Activated naive CD8-positive, alpha-beta T cell treated with anti-CD3 and anti-CD28 coated beads, Interleukin-2, amount 50 U/mL, for 24 hours (primary cell): ENCODE data around the gene PDLIM1.
A peak's percentile ranks its signal among the peaks of the same experiment; 100 is the strongest.

Source experiments
- ATAC-seq: fragments of 150-1000 bp; cut with Tn5 transposase; one replicate; pipeline ENCODE4 v1.10.0; 2021
- DNase-seq: peaks from one replicate; pipeline ENCODE4 v3.0.0; 2021
- H3K27ac Mint-ChIP-seq: one replicate; pipeline ENCODE4 v1.8.0; 2021; ENCODE audit warnings: mild to moderate bottlenecking, mixed read lengths
- H3K27me3 Mint-ChIP-seq: one replicate; pipeline ENCODE4 v1.8.0; 2021; ENCODE audit warnings: mixed read lengths
- H3K36me3 Mint-ChIP-seq: one replicate; pipeline ENCODE4 v1.8.0; 2021; ENCODE audit warnings: low read depth, mixed read lengths
- H3K4me1 Mint-ChIP-seq: one replicate; pipeline ENCODE4 v1.8.0; 2021; ENCODE audit warnings: mixed read lengths
- H3K4me3 Mint-ChIP-seq: one replicate; pipeline ENCODE4 v1.8.0; 2021; ENCODE audit warnings: mild to moderate bottlenecking, moderate library complexity, mixed read lengths
- H3K9me3 Mint-ChIP-seq: one replicate; pipeline ENCODE4 v1.8.0; 2021; ENCODE audit warnings: mixed read lengths

Gene PDLIM1

DNA sequence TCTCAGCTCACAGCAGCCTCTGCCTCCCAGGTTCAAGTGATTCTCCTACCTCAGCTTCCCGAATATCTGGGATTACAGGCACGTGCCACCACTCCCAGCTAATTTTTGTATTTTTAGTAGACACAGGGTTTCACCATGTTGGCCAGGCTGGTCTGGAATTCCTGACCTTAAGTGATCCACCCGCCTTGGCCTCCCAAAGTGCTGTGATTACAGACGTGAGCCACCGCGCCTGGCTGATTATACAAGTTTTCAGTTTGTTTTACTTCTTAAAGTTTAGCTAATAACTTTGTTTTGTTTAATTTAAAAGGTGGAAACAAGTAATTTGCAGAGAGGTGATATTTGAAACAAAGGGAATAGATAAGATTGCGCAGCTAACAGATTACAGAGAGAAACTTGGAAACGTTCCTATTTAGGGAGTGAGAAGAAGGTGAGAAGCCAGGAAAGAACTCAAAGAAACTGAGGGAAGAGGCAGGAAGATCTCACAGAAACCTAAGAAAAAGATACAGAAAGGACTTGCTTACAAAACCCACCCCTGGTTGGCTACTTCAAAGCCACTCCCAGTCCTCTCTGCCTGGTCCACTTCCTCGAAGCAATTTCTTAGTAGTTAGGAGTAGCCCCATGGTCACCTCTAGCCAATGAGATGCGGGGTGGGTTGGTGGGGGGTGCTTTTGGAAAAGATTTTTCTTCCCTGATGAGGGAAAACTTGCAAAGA is 15.0 kb upstream of the PDLIM1 start:
- ATAC-seq (no peak), DNase-seq (no peak)
- Mint-ChIP-seq H3K27me3 (peaks cover 4% of the 10 kb centered on the region), H3K27ac (no peak overlapping the region), H3K9me3 (no peaks in the 10 kb centered on the region), H3K4me1 (peaks cover 10% of the 10 kb centered on the region), H3K4me3 (no peak overlapping the region), H3K36me3 (no peaks in the 10 kb centered on the region)

DNA sequence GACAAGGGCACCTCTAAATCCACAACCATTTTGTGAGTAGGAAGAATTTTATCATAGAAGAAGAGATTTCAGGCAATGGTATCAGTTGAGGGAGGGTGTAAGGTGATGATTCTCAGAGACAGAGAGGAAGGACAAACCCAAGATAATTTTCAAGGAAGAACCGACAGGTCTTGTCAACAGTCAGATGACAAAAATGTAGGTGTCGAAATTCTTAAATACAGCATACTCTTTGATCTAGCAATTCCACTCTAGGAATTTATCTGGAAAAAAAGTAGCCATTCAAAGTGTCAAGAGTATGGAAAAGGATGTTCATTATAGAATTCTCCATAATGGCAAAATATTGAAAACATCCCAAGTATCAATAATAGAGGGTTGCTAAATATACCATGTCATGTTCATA is 14.2 kb upstream of the PDLIM1 start:
- H3K4me1 Mint-ChIP-seq: peaks cover 7% of the 10 kb centered on the region
- peaks cover 4% of the 10 kb centered on the region for H3K27me3 Mint-ChIP-seq
- H3K27ac Mint-ChIP-seq: no peak overlapping the region
- no peak for ATAC-seq
- H3K36me3 Mint-ChIP-seq: no peaks in the 10 kb centered on the region
- DNase-seq: no peak
- H3K9me3 Mint-ChIP-seq: no peaks in the 10 kb centered on the region
- H3K4me3 Mint-ChIP-seq: no peak overlapping the region

DNA sequence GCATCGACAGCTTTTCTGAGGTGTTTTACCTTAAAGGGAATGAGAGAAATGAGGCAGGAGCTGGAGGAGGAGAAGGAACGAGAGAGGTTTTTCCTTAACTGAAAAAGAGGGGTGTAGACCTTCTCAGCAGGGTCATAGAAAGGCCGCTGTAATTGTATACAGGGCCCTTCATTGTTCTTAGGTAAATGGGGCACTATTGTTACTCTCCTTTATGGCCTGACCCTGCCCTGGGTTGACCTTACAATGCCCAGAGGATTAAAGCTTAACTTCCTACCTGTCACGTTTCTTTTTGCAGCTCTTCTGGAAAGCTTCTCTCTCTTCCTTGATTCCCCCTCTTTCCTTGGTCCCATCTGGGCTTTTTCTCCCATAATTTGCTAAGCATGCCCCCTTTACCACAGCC is 13.7 kb upstream of the PDLIM1 start:
- Mint-ChIP-seq H3K27me3 (peaks cover 4% of the 10 kb centered on the region), H3K27ac (no peak overlapping the region), H3K36me3 (no peaks in the 10 kb centered on the region), H3K4me1 (peaks cover 7% of the 10 kb centered on the region), H3K4me3 (no peak overlapping the region), H3K9me3 (no peaks in the 10 kb centered on the region)
- no peak for ATAC-seq
- DNase-seq: no peak

DNA sequence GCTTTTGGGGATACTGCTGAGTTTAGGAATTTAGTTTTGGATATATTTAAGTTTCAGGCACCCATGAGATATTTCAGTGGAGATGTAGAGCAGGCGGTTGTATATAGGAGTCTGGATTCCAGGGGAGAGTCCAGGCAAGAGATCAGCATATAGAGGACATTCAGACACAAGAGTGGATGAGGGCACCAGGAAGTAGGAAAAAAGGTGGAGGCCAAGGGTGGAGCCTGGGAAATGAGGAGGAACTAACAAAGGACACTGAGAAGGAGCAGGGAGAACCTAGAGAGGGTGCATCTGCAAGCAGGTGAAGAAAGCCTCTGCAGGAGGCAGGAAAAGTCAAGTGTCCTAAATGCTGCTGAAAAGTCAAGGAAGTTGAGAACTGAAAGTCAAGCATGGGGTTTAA is 13.1 kb upstream of the PDLIM1 start:
- Mint-ChIP-seq H3K27me3 (peaks cover 4% of the 10 kb centered on the region), H3K27ac (no peak overlapping the region), H3K9me3 (no peaks in the 10 kb centered on the region), H3K4me1 (peaks cover 7% of the 10 kb centered on the region), H3K4me3 (no peak overlapping the region), H3K36me3 (no peaks in the 10 kb centered on the region)
- DNase-seq (no peak), ATAC-seq (no peak)

DNA sequence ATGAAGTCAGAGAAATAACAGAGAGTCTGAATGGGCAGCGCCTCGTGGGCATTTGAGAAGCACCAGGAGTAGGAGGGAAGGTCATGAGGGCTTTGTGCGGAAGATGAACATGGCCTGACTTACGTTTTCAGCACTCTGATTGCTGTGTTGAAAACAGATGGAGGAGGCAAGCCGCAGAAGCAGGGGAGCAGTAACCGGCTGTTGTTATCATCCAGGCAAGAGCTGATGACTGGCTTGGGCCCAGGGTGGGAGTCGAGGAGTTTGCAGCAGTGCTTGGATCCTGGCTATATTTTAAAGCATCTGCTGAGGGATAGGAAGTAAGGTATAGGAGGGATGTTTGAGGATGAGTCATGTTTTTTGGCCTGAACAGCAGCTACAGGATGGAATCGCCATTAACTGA is 12.7 kb upstream of the PDLIM1 start:
- no peak overlapping the region for H3K4me3 Mint-ChIP-seq
- H3K36me3 Mint-ChIP-seq: no peaks in the 10 kb centered on the region
- no peak for DNase-seq
- H3K27ac Mint-ChIP-seq: no peak overlapping the region
- H3K27me3 Mint-ChIP-seq: peaks cover 4% of the 10 kb centered on the region
- H3K9me3 Mint-ChIP-seq: no peaks in the 10 kb centered on the region
- H3K4me1 Mint-ChIP-seq: peaks cover 4% of the 10 kb centered on the region
- no peak for ATAC-seq

DNA sequence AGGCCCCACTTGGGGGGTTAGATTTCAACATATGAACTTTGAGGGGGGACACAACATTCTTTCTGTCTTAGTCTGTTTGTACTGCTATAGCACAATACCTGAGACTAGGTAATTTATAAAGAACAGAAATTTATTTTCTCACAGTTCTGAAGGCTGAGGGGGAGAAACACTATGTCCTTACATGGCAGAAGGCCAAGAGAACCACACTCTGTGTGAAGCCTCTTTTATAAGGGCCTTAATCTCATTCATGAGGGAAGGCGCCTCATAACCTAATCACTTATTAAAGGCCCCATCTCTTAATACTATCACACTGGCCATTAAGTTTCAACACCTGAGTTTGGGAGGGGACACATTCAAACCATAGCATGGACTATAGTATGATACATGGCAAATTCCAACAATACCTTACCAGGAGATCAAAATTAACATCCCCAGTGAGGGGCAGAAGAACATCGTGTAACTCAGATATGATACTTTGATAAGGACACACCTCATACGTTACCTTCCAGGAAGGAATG is 9.3 kb upstream of the PDLIM1 start:
- H3K27me3 Mint-ChIP-seq: peaks cover 5% of the 10 kb centered on the region

DNA sequence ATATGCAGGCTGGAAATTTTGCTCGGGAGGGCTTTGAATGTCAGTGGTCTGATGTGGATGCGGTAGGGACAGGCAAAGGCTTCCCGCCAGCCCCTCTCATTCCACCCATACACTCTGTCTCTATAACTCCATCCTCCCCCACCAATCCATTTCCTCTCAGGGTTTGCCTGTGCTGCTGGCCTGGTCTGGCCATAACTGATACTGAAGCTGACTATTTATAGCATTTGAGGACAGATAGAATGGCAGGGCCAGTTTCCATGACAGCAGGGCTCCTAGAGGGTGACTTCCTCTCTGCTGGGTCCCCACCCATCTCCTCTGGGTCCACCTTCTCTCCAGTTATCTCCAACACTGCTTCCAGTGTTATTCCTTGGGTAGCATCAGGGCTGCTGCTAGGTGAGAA is 6.6 kb upstream of the PDLIM1 start:
- H3K4me3 Mint-ChIP-seq: no peak overlapping the region
- H3K36me3 Mint-ChIP-seq: no peaks in the 10 kb centered on the region
- peaks cover 12% of the 10 kb centered on the region for H3K4me1 Mint-ChIP-seq
- H3K27ac Mint-ChIP-seq: no peak overlapping the region
- DNase-seq (no peak), ATAC-seq (no peak)
- peaks cover 22% of the 10 kb centered on the region for H3K27me3 Mint-ChIP-seq
- H3K9me3 Mint-ChIP-seq: no peaks in the 10 kb centered on the region

More for the DNA sequence above, 9.3 kb upstream of the PDLIM1 start:
- no peak overlapping the region for H3K4me3 Mint-ChIP-seq
- peaks cover 5% of the 10 kb centered on the region for H3K4me1 Mint-ChIP-seq
- H3K36me3 Mint-ChIP-seq: no peaks in the 10 kb centered on the region
- H3K9me3 Mint-ChIP-seq: no peaks in the 10 kb centered on the region
- no peak for ATAC-seq
- no peak overlapping the region for H3K27ac Mint-ChIP-seq
- no peak for DNase-seq

DNA sequence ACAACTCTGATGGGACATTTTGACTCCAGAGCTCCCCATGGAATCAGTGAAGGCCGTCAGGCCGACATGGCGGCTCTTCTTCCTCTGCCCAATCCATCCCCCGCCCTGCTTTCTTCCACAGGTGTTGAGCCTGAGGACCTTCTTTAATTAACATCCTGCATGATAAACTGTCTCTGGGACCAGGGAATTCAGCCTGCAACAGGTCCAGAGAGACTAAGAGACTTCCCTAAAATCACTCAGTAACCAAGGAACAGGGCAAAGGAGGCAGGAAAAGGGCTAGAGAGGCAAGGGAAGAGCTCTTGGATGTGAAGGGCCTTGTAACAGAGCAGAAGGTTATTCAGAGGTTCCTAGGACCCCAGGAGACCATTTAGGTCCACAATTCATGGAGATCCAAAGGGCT is 6.0 kb upstream of the PDLIM1 start:
- DNase-seq: no peak
- peaks cover 14% of the 10 kb centered on the region for H3K4me1 Mint-ChIP-seq
- ATAC-seq: no peak
- no peaks in the 10 kb centered on the region for H3K9me3 Mint-ChIP-seq
- no peak overlapping the region for H3K4me3 Mint-ChIP-seq
- H3K27me3 Mint-ChIP-seq: peaks cover 29% of the 10 kb centered on the region
- H3K36me3 Mint-ChIP-seq: no peaks in the 10 kb centered on the region
- no peak overlapping the region for H3K27ac Mint-ChIP-seq

DNA sequence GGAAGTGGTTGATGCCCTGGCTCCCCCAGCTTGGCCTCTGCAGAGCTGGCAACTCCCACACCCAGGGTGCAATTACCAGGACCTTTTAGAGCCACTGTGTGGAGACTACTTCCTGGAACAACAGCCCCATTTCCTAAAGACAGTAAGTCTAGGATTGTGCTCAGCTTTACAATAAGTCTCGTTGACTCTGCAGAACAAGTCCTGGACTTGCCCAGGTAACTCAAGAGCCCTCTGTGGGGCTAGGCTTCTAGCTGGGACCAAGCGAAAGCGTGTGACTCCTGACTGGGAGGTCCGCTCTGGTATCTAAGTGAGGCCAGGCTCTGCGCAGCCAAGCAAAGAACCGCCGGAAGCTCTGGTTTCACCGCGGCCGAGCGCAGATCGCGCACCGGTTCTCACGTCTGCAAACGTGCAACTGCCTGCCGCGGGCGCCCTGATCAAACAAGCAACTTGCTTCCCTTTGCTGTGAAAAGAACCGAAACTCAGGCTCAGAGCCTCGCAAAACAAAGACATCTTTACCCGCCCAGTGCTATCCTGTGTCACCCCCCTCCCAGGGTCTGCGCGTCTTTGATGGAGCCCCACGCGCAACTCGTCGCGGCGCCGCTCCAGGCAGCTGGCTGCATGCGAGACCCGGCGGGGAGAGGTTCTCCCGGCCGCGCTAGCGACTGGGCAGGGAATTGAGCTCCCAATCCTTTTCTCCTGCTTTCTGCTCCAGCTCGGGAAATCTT is 4.4 kb upstream of the PDLIM1 start:
- Mint-ChIP-seq H3K9me3 (no peaks in the 10 kb centered on the region), H3K4me3 (peak overlapping the region; percentile 29), H3K27me3 (peaks cover 39% of the 10 kb centered on the region), H3K4me1 (peaks cover 21% of the 10 kb centered on the region), H3K27ac (no peak overlapping the region), H3K36me3 (no peaks in the 10 kb centered on the region)
- ATAC-seq (peak; percentile 63), DNase-seq (peak; percentile 59)

DNA sequence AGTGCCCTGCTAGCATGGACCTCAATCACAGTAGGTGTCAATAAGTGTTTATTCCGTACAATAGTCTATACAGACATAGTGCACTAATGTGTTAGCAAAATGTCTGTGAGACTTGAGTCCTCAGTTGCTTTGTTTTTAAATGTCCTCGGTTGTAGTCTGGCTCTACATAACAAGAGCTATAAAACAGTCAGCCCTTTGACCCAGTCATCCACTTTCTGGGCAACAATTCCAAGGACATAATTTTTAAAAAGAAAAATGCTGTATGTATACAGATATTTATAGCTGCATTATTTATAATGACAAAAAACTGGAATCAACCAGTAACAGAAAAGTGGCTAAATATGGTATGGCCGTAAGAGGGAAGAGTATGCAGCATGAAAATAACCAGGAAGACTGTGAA is 2.8 kb upstream of the PDLIM1 start:
- no peak overlapping the region for H3K4me3 Mint-ChIP-seq
- no peaks in the 10 kb centered on the region for H3K9me3 Mint-ChIP-seq
- H3K4me1 Mint-ChIP-seq: peaks cover 24% of the 10 kb centered on the region
- ATAC-seq (no peak), DNase-seq (no peak)
- H3K36me3 Mint-ChIP-seq: no peaks in the 10 kb centered on the region
- H3K27me3 Mint-ChIP-seq: peaks cover 48% of the 10 kb centered on the region
- no peak overlapping the region for H3K27ac Mint-ChIP-seq

DNA sequence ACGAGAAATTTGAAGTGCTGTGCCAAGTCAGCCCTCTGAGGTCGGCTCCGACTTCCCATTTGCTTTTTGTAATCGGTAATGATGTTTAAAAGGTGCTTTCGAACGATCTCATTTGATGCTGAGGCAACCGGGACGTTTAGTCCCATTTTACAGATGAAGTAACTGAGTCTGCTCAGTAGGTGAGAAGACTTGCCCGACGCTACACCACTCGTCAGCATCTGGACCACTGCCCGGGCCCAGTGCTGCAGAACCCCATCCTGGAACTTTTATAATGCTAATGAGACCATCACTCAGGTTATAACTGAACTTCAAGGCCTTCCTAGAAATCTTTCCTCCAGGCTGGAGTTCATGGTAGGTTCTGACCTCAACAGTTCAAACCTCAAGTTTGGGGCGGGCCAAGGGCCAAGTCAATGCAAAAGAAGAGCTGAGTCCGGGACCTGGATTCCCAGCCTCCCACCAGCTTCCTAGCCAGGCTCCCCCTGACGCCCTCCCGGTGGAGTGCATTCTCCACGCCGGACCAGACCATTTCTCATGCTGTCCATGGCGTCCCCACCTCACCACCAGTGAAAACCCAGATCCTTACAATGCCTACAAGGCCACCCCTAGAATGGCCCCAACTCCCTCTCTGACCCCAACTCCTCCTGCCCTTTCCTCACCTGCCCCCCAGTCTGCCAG is 699 bp upstream of the PDLIM1 start:
- peak overlapping the region; percentile 42 for H3K27ac Mint-ChIP-seq
- no peak for ATAC-seq
- DNase-seq: no peak
- H3K4me3 Mint-ChIP-seq: peak overlapping the region; percentile 64
- H3K36me3 Mint-ChIP-seq: no peaks in the 10 kb centered on the region
- peaks cover 52% of the 10 kb centered on the region for H3K27me3 Mint-ChIP-seq
- no peaks in the 10 kb centered on the region for H3K9me3 Mint-ChIP-seq
- H3K4me1 Mint-ChIP-seq: peaks cover 29% of the 10 kb centered on the region

DNA sequence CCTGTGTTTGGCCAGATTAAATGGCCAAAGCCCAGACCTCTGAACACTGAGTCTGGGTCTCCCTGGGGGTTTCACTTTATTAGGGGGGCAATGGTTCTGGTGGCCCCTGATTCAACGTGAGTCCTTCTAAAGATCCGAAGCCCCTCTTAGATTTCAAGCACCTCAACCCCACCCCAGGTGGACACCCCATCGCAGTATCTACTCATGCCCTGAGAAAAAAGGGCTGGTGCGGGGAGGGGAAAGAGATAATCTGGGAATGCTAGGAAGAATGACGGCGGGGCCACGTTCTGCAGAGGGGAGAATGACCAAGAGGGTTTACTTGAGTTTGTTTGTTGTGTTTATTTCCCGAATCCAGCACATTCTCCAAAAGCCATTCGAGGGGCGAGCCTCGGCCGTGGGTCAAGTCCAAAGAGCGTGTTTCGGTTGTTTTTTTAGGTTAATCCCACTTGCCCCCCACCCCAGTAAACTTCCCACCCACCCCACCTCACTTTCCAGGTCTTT is 832 bp downstream of the PDLIM1 start:
- no peaks in the 10 kb centered on the region for H3K36me3 Mint-ChIP-seq
- H3K9me3 Mint-ChIP-seq: no peaks in the 10 kb centered on the region
- H3K27ac Mint-ChIP-seq: no peak overlapping the region
- H3K4me3 Mint-ChIP-seq: peak overlapping the region; percentile 70
- DNase-seq: no peak
- ATAC-seq: no peak
- peaks cover 24% of the 10 kb centered on the region for H3K4me1 Mint-ChIP-seq
- H3K27me3 Mint-ChIP-seq: peaks cover 47% of the 10 kb centered on the region

DNA sequence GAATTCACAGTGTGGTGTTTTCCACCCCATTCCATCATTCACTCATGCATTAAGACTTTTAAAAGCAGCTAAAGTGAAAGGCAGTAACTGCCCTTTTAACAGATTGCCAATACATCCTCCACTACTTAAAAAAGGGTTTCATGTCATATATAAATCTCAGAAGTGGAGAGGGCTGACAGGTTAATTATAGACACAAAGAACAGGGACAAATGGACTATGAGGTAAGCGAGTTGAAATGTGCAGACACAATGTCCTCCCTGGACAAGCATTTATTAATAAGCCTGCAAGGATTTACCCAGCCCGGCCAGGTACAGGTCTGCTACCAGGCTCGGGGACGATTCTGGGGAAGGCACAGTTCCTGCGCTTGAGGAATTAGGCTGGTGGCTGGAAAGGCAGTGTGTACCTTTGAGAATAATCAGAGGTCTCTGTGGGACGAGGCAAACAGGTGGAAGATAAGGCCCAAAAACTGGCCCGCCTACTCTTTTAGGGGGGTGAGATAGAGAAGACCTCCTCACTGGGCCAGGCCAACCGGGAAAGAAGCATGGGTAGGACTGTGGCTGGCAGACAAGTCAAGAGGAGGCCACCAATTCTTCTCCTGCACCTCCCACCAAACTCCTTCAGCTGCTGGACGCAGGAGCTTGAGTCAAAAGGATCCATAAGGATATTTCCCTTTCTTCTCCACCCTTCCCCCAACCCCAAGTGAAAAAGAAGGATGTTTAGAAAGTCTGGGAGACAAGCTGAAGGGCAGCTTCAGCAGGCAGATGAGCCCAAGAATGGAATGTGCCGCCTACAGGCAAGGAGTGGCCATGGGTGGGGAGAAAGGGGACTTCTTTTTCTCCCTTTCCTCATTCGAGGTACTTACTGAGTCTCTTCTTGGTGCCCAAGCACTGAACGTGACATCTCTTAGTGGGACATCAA is 1.5 kb downstream of the PDLIM1 start:
- DNase-seq (no peak), ATAC-seq (no peak)
- peaks cover 18% of the 10 kb centered on the region for H3K4me1 Mint-ChIP-seq
- peaks cover 43% of the 10 kb centered on the region for H3K27me3 Mint-ChIP-seq
- H3K4me3 Mint-ChIP-seq: peak overlapping the region; percentile 70
- no peak overlapping the region for H3K27ac Mint-ChIP-seq
- no peaks in the 10 kb centered on the region for H3K9me3 Mint-ChIP-seq
- no peaks in the 10 kb centered on the region for H3K36me3 Mint-ChIP-seq

DNA sequence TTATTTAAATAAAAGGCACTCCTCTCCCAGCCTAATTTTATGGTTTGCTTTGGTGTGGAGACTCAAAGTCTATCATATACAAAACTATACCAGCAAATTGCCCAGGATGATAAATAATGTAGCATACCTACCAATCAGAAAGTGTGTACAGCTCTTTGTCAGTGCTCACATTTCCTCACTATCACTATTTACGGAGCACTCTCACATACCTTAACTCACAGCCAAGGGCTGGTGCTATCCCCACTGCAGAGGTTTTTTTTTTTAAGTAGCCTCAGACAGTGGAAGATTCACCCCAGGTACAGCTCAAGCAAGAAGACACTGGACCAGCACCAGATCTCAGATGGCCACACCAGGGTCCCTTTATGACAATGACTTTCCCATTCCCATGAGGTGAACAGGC is 2.5 kb downstream of the PDLIM1 start:
- H3K27me3 Mint-ChIP-seq: peaks cover 36% of the 10 kb centered on the region
- H3K9me3 Mint-ChIP-seq: no peaks in the 10 kb centered on the region
- peaks cover 18% of the 10 kb centered on the region for H3K4me1 Mint-ChIP-seq
- H3K4me3 Mint-ChIP-seq: no peak overlapping the region
- ATAC-seq (no peak), DNase-seq (no peak)
- H3K36me3 Mint-ChIP-seq: no peaks in the 10 kb centered on the region
- no peak overlapping the region for H3K27ac Mint-ChIP-seq
